Measurements from ENCODE around the gene MYO10.

MYO10 gene

DNA sequence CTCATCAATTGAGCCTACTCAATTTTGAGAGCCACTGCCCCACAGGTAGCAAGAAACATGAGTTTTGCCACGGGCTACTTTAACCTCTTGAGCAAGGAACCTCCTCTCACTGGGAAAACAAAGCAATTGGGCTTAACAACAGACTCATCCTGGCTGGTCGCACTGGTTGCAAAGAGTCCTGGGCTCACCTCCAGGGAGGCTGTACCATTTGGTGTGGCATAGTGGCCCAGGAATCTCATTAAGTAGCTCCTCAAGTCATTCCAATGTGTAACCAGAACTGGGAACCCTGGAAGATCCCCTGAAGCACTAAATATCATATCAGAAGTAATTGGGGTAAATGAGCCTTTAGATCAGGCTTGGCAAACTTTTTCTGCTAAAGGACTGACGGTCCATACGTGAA, 78.5 kb downstream of the MYO10 start:
- H3K9me3 ChIP-seq, result no peaks in the 10 kb centered on the region
- H3K27ac ChIP-seq, result no peak overlapping the region
- no peaks in the 10 kb centered on the region for H3K4me1 ChIP-seq (ENCODE audit: control insufficient read depth in 1 of 2, insufficient read depth in 1 of 2, low read depth in 1 of 2, low read length in 1 of 2)
- TF ChIP-seq, protein P1, sequence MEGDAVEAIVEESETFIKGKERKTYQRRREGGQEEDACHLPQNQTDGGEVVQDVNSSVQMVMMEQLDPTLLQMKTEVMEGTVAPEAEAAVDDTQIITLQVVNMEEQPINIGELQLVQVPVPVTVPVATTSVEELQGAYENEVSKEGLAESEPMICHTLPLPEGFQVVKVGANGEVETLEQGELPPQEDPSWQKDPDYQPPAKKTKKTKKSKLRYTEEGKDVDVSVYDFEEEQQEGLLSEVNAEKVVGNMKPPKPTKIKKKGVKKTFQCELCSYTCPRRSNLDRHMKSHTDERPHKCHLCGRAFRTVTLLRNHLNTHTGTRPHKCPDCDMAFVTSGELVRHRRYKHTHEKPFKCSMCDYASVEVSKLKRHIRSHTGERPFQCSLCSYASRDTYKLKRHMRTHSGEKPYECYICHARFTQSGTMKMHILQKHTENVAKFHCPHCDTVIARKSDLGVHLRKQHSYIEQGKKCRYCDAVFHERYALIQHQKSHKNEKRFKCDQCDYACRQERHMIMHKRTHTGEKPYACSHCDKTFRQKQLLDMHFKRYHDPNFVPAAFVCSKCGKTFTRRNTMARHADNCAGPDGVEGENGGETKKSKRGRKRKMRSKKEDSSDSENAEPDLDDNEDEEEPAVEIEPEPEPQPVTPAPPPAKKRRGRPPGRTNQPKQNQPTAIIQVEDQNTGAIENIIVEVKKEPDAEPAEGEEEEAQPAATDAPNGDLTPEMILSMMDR (IDR thresholded peaks at IDR 0.05), result no peak
- no peak overlapping the region for H3K4me3 ChIP-seq (ENCODE audit: low read depth in 1 of 2, low read length in 1 of 2)
- H3K27me3 ChIP-seq, result no peaks in the 10 kb centered on the region
- H3K36me3 ChIP-seq, result no peaks in the 10 kb centered on the region

DNA sequence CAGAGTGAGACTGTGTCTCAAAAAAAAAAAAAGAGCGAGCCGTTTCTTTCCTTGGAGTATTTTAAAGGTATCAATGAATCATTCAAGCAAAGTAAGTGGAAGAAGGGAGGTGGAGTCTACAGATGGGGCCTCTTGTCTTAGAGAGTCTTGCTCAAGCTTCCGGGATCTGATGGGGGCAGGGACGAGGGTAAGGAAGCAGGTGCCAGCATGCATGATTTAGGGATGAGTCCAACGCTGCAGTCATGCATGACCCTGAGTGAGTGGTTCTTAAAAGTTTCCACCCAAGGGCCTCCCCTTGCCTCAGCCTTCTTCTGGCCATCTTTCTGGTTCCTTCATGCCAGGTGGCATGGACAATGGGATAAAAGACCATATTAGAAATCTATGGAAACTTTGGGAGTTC, 79.6 kb downstream of the MYO10 start:
- H3K36me3 ChIP-seq, result no peaks in the 10 kb centered on the region
- TF ChIP-seq, protein P1 (IDR thresholded peaks at IDR 0.05), result no peak
- no peak overlapping the region for H3K27ac ChIP-seq
- H3K4me1 ChIP-seq (ENCODE audit: control insufficient read depth in 1 of 2, insufficient read depth in 1 of 2, low read depth in 1 of 2, low read length in 1 of 2), result no peaks in the 10 kb centered on the region
- H3K27me3 ChIP-seq, result no peaks in the 10 kb centered on the region
- H3K4me3 ChIP-seq (ENCODE audit: low read depth in 1 of 2, low read length in 1 of 2), result no peak overlapping the region
- no peaks in the 10 kb centered on the region for H3K9me3 ChIP-seq

DNA sequence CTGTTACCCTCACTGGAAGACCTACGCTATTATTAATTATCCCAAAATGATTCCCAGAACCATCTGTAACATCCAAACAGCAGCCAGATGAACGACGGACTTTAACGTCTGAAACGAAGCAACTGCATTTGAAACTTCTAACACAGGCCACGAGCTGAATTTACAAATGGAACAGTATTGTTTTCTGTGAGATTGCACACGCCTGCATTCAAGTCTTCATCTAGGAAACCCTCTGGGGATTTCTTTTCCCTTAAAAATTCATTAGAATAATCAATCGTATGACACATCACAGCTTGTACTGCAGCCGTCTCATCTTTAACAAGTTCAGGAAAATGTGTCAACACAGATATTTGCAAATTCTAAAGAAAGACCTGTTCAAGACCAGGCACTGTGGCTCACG, 80.2 kb downstream of the MYO10 start:
- H3K4me1 ChIP-seq (ENCODE audit: control insufficient read depth in 1 of 2, insufficient read depth in 1 of 2, low read depth in 1 of 2, low read length in 1 of 2), result no peaks in the 10 kb centered on the region
- H3K27ac ChIP-seq, result no peak overlapping the region
- TF ChIP-seq, protein P1 (IDR thresholded peaks at IDR 0.05), result no peak

DNA sequence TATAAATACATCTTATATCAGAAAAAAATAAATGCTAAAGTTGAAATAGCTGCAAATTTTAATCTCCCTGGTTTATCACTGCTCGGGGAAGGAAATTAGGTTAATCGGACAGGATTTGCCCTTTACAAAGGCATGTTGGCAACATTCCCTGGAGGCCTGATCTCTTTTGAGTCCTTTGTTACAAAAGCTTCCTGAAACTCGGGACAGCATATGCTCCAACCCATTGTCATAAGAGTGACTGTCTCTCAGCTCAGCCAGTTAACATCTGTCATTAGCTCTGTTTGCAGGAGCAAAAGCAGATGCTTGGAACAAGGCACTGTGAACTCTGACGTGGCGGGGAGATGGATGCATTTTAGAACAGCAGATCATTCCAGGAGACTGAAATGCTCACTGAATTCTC, 80.6 kb downstream of the MYO10 start:
- H3K27me3 ChIP-seq, result no peaks in the 10 kb centered on the region
- TF ChIP-seq, protein P1 (IDR thresholded peaks at IDR 0.05), result no peak
- no peak overlapping the region for H3K27ac ChIP-seq
- no peak overlapping the region for H3K4me3 ChIP-seq (ENCODE audit: low read depth in 1 of 2, low read length in 1 of 2)
- H3K4me1 ChIP-seq (ENCODE audit: control insufficient read depth in 1 of 2, insufficient read depth in 1 of 2, low read depth in 1 of 2, low read length in 1 of 2), result no peaks in the 10 kb centered on the region
- no peaks in the 10 kb centered on the region for H3K9me3 ChIP-seq
- H3K36me3 ChIP-seq, result no peaks in the 10 kb centered on the region

More for the DNA sequence above, 80.2 kb downstream of the MYO10 start:
- Histone ChIP-seq H3K36me3 (no peaks in the 10 kb centered on the region), H3K4me3 (ENCODE audit: low read depth in 1 of 2, low read length in 1 of 2) (no peak overlapping the region), H3K27me3 (no peaks in the 10 kb centered on the region), H3K9me3 (no peaks in the 10 kb centered on the region)

DNA sequence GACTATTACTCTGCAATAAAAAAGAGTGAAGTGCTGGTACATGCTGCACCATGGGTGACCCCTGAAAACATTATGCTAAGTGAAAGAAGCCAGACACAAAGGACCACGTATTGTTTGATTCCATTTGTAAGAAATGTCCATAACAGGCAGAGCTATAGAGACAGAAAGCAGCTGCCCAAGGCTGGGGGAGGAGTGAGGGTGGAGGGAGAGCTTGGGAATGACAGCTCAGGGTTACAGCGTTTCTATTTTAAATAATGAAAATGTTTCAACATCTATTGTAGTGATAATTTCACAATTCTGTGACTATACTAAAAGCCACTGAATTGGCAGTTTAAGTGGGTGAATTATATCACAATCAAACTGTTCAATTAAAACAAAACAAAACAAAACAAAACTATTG, 81.7 kb downstream of the MYO10 start:
- Histone ChIP-seq H3K4me3 (ENCODE audit: low read depth in 1 of 2, low read length in 1 of 2) (no peak overlapping the region), H3K27ac (no peak overlapping the region), H3K27me3 (no peaks in the 10 kb centered on the region), H3K9me3 (no peaks in the 10 kb centered on the region), H3K4me1 (ENCODE audit: control insufficient read depth in 1 of 2, insufficient read depth in 1 of 2, low read depth in 1 of 2, low read length in 1 of 2) (no peaks in the 10 kb centered on the region), H3K36me3 (no peaks in the 10 kb centered on the region)
- TF ChIP-seq, protein P1 (IDR thresholded peaks at IDR 0.05), result no peak

DNA sequence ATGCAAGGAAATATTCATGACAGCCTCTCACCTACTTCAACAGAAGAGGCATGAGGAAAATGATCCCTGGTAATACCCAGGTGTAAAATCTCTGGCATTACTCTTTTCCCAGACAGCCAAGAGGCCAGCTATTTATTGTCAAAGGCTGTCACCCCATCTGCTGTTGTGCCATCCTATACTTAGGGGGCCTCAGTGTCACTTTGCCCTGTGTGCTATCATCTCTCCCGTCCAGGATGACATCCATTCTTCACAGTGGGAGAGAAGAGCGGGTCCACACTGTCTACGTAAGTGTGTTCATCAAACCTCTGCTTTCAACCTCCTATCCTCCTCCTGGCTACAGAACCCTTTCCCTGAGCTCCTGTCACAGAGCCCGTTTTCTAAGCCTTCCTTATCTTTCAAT, 82.6 kb downstream of the MYO10 start:
- H3K36me3 ChIP-seq, result no peaks in the 10 kb centered on the region
- no peaks in the 10 kb centered on the region for H3K4me1 ChIP-seq (ENCODE audit: control insufficient read depth in 1 of 2, insufficient read depth in 1 of 2, low read depth in 1 of 2, low read length in 1 of 2)
- TF ChIP-seq, protein P1 (IDR thresholded peaks at IDR 0.05), result no peak

More for the DNA sequence above, 82.6 kb downstream of the MYO10 start:
- H3K4me3 ChIP-seq (ENCODE audit: low read depth in 1 of 2, low read length in 1 of 2), result no peak overlapping the region
- H3K9me3 ChIP-seq, result no peaks in the 10 kb centered on the region
- no peaks in the 10 kb centered on the region for H3K27me3 ChIP-seq
- no peak overlapping the region for H3K27ac ChIP-seq

Data from neutrophil (primary cell).